Tibial nerve (tissue), 3 donors: Measurements from ENCODE around the gene SHISA7.
"Not testable (repeated sequence)": the region's sequence is repeated elsewhere in the genome, so short reads cannot be mapped to it uniquely, and the experiment has no call there.

ENCODE experiments used
- CTCF ChIP-seq, 5 experiments: fragments of 200-600 bp in 3 of 5; fragments of 450-650 bp in 2 of 5; sonication (generic) in 3 of 5; IDR thresholded peaks; one replicate each; pipeline ENCODE4 v1.5.1; 2016 to 2019; ENCODE audit warnings: antibody characterized with exemption in 5 of 5, mild to moderate bottlenecking in 3 of 5, moderate library complexity in 2 of 5
- POLR2A ChIP-seq, 2 donors: fragments of 450-650 bp; IDR thresholded peaks; one replicate each; pipeline ENCODE4 v1.6.1; 2017; ENCODE audit warnings: antibody characterized with exemption in 2 of 2, mild to moderate bottlenecking in 2 of 2, moderate library complexity in 2 of 2

DNA sequence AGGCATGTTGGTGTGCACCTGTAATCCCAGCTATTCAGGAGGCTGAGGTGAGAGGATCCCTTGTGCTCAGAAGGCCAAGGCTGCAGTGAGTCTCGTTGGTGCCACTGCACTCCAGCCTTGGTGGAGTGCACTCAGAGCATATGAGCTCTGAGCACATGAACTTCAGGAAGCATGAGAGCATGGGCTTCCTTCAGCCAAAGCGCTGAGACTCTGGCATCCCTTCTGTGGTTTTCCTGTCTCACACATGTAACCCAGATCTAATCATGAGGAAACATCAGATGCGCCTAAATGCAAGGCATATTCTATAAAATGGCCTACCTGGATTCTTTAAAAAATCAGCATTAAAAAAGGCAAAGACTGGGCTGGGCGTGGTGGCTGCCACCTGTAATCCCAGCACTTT is 21.8 kb downstream of the SHISA7 start:
- TF ChIP-seq CTCF, POLR2A (IDR thresholded peaks at IDR 0.05): not testable (repeated sequence)
